Mucosa of stomach (tissue), 1 donor: ENCODE measurements around the gene FAM20B.
"Not testable (repeated sequence)": the region's sequence is repeated elsewhere in the genome, so short reads cannot be mapped to it uniquely, and the experiment has no call there.

Source experiments
- H3K27me3 ChIP-seq: one replicate; pipeline ENCODE4 v1.7.0; 2013; ENCODE audit warnings: mild to moderate bottlenecking, low read length; ENCODE audit not compliant: control insufficient read depth, insufficient read depth
- H3K36me3 ChIP-seq: one replicate; pipeline ENCODE4 v1.7.0; 2013; ENCODE audit warnings: low read length; ENCODE audit not compliant: control insufficient read depth, insufficient read depth
- H3K4me1 ChIP-seq: one replicate; pipeline ENCODE4 v1.7.0; 2013; ENCODE audit warnings: mild to moderate bottlenecking, low read length; ENCODE audit not compliant: control insufficient read depth, insufficient read depth
- H3K4me3 ChIP-seq: one replicate; pipeline ENCODE4 v1.7.0; 2013; ENCODE audit warnings: low read length
- H3K9ac ChIP-seq: one replicate; pipeline ENCODE4 v1.7.0; 2013; ENCODE audit warnings: mild to moderate bottlenecking, low read length, moderate library complexity
- H3K9me3 ChIP-seq: one replicate; pipeline ENCODE4 v1.7.0; 2013; ENCODE audit warnings: mild to moderate bottlenecking, low read length, moderate library complexity; ENCODE audit not compliant: control insufficient read depth
- donor health status: Pancreatic carcinoma.

FAM20B gene

GRCh38 chr1:179026813-179027669 is 1.3 kb downstream of the FAM20B start:
- Histone ChIP-seq H3K36me3 (no peaks in the 10 kb centered on the region), H3K9me3 (no peaks in the 10 kb centered on the region), H3K4me3 (peak overlapping the region; percentile 57), H3K27me3 (no peaks in the 10 kb centered on the region), H3K9ac (peak overlapping the region; percentile 95), H3K4me1 (peaks cover 28% of the 10 kb centered on the region)

GRCh38 chr1:179029321-179029759 is 3.6 kb downstream of the FAM20B start:
- no peak overlapping the region for H3K4me3 ChIP-seq
- H3K4me1 ChIP-seq = peaks cover 26% of the 10 kb centered on the region
- H3K9me3 ChIP-seq = no peaks in the 10 kb centered on the region
- H3K9ac ChIP-seq = peak overlapping the region; percentile 25
- no peaks in the 10 kb centered on the region for H3K36me3 ChIP-seq
- H3K27me3 ChIP-seq = no peaks in the 10 kb centered on the region

DNA sequence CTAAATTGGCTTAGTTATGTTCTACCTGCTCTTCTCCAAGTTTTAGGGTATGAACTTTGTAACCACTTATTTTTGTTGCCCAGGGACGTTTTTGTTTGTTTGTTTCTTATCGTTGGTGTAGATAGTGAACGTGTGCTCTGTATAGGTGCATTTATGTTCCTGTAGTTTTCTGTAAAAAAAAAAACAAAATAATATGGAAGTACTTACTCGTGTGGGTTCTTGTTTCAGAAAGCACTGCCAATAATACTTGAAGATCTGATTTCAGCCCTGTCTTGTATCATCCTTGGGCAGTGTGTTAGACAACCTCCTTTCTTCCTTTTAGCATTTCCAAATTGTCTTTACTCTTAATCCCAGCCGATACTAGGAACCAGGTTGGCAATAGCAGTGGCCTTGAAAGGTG is 4.4 kb downstream of the FAM20B start:
- Histone ChIP-seq H3K36me3 (no peaks in the 10 kb centered on the region), H3K4me1 (peaks cover 29% of the 10 kb centered on the region), H3K4me3 (no peak overlapping the region), H3K9me3 (no peaks in the 10 kb centered on the region), H3K27me3 (no peaks in the 10 kb centered on the region), H3K9ac (no peak overlapping the region)

DNA sequence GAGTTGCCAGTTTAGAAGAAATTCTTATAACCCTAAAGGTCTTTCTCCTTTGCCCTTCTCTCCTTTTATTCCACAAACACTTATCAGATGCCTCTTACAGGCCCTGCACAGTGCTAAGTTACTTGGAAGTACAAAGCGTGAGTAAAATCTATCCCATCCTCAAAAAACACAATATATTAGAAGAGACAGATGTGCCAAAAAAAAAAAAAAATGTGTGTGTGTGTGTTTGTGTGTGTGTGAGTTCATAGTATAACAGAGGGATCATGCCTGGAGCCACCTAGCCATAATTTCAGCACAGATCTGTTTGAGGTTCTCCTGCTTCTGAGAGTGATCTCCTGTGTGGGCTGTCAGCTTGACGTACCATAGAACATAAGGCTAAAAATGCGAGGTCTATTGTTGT is 5.0 kb downstream of the FAM20B start:
- peaks cover 34% of the 10 kb centered on the region for H3K4me1 ChIP-seq
- H3K9ac ChIP-seq = no peak overlapping the region
- no peaks in the 10 kb centered on the region for H3K36me3 ChIP-seq
- no peak overlapping the region for H3K4me3 ChIP-seq
- no peaks in the 10 kb centered on the region for H3K9me3 ChIP-seq
- no peaks in the 10 kb centered on the region for H3K27me3 ChIP-seq

DNA sequence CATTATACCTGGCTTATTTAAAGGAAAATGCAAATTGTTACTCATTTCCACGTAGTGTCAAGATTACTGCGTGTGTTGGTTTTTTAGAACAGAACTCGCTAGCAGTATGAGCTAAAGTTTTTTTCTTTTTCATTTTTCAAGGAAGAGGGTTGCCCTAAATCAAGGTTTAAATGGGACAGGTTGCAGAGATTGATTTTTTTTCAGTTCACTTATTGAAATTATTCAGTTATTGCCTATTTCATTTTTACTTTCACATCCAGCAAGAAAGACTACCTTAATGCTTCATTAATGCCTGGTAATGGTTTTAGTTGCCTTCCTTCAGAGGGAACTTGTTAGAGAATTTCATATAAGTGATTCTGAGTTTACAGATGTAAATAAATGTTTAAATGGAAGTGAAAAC is 5.6 kb downstream of the FAM20B start:
- Histone ChIP-seq H3K36me3 (no peaks in the 10 kb centered on the region), H3K4me3 (no peak overlapping the region), H3K27me3 (no peaks in the 10 kb centered on the region), H3K4me1 (peaks cover 34% of the 10 kb centered on the region), H3K9ac (no peak overlapping the region), H3K9me3 (no peaks in the 10 kb centered on the region)

- H3K4me3 ChIP-seq = no peak overlapping the region
- H3K36me3 ChIP-seq = no peaks in the 10 kb centered on the region
- no peaks in the 10 kb centered on the region for H3K27me3 ChIP-seq
- peaks cover 40% of the 10 kb centered on the region for H3K4me1 ChIP-seq
- H3K9me3 ChIP-seq = no peaks in the 10 kb centered on the region
- H3K9ac ChIP-seq = no peak overlapping the region
These were observed 6.3 kb downstream of the FAM20B start for GRCh38 chr1:179031855-179032513.

DNA sequence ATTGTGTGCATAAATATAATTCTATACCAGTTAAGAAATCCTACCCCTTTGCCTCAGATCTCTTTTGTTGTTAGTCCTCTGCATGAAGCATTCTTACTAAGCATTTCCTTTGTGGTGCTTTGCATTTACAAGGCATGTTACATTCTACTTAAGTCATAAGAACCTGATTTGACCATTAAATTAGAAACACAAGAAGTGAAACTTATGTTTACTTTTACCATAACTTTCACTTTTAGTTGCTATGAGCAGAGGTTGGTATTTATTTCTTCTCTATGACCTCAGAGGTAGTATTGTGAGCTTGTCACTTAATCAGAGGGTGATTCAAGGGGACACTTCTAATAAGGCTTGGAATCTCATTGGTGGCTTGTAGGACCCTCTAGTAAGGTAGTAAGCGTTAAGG is 9.0 kb downstream of the FAM20B start:
- Histone ChIP-seq H3K9ac (no peak overlapping the region), H3K36me3 (no peaks in the 10 kb centered on the region), H3K4me3 (no peak overlapping the region), H3K9me3 (no peaks in the 10 kb centered on the region), H3K4me1 (peaks cover 42% of the 10 kb centered on the region), H3K27me3 (no peaks in the 10 kb centered on the region)

GRCh38 chr1:179036844-179037465 is 11.3 kb downstream of the FAM20B start:
- Histone ChIP-seq H3K4me3 (no peak overlapping the region), H3K9me3 (no peaks in the 10 kb centered on the region)

DNA sequence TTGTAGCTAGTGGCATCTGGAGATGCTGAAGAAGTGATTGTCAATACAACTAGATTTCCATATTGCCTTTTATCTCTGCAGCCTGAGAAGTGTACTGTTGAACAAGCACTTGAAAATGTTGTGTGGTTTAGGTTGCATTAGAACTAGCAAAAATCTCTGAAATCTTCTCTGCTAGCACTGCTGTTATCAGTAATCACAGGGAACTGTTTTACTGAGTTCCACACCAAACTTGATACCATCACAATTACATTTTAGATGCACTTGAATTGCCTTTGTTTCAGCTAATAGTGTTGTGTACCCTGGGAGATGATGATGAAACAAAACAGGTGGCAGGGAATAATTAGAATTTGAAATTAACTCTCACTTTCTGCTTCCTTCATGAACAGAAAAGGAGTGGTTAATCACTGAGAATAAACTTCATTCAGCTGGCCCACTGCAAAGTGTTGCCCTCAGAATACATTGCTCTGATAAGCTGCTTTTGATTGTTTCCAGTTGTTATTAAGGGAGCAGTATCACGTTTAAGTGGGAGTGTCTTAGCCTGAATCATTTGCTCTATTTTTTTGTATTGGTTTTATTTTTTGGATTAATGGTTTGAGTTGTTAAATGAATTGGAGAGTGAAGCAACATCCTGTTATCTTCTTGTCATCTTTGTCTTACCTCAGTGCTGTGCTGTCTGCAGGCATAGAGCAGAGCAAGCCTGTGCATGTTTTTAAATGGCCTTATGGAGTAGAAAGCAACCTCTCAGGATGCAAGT is 13.0 kb downstream of the FAM20B start:
- Histone ChIP-seq H3K4me3 (no peak overlapping the region), H3K9me3 (no peaks in the 10 kb centered on the region), H3K9ac (no peak overlapping the region), H3K4me1 (peaks cover 33% of the 10 kb centered on the region), H3K36me3 (no peaks in the 10 kb centered on the region), H3K27me3 (no peaks in the 10 kb centered on the region)

More at GRCh38 chr1:179036844-179037465, 11.3 kb downstream of the FAM20B start:
- H3K36me3 ChIP-seq = no peaks in the 10 kb centered on the region
- no peaks in the 10 kb centered on the region for H3K27me3 ChIP-seq
- no peak overlapping the region for H3K9ac ChIP-seq
- peaks cover 30% of the 10 kb centered on the region for H3K4me1 ChIP-seq

- H3K4me3 ChIP-seq, H3K36me3 ChIP-seq, H3K9me3 ChIP-seq, H3K9ac ChIP-seq, H3K27me3 ChIP-seq: not testable (repeated sequence)
- H3K4me1 ChIP-seq = peaks cover 33% of the 10 kb centered on the region
These were observed 13.9 kb downstream of the FAM20B start for GRCh38 chr1:179039502-179040174.

GRCh38 chr1:179040175-179040551 is 14.5 kb downstream of the FAM20B start:
- H3K9me3 ChIP-seq, H3K9ac ChIP-seq, H3K4me3 ChIP-seq, H3K36me3 ChIP-seq, H3K27me3 ChIP-seq: not testable (repeated sequence)
- peaks cover 29% of the 10 kb centered on the region for H3K4me1 ChIP-seq
